BLaER1 (cell line): ENCODE data around the gene DROSHA.

Experiments
- H3K27ac ChIP-seq: shearing (Covaris generic); formaldehyde crosslinking; 2 replicates; pipeline ENCODE4 v1.8.1; 2022
- H3K27me3 ChIP-seq: shearing (Covaris generic); formaldehyde crosslinking; 2 replicates; pipeline ENCODE4 v1.8.1; 2022
- H3K36me3 ChIP-seq: shearing (Covaris generic); formaldehyde crosslinking; 2 replicates; pipeline ENCODE4 v1.8.1; 2022
- H3K4me1 ChIP-seq: shearing (Covaris generic); formaldehyde crosslinking; 2 replicates; pipeline ENCODE4 v1.8.1; 2022
- H3K4me2 ChIP-seq: shearing (Covaris generic); formaldehyde crosslinking; 2 replicates; pipeline ENCODE4 v1.8.1; 2022
- H3K4me3 ChIP-seq: shearing (Covaris generic); formaldehyde crosslinking; 2 replicates; pipeline ENCODE4 v1.8.1; 2022
- H3K9ac ChIP-seq: shearing (Covaris generic); formaldehyde crosslinking; 2 replicates; pipeline ENCODE4 v1.8.1; 2022
- H3K9me3 ChIP-seq: shearing (Covaris generic); formaldehyde crosslinking; 2 replicates; pipeline ENCODE4 v1.8.1; 2022
- H4K20me1 ChIP-seq: shearing (Covaris generic); formaldehyde crosslinking; 2 replicates; pipeline ENCODE4 v1.8.1; 2022
- Cebpa-rat ChIP-seq: shearing (Covaris generic); IDR thresholded peaks from 2 replicates; pipeline ENCODE4 v1.8.1; 2022

Gene DROSHA

GRCh38 chr5:31393126-31393525, 138.8 kb downstream of the DROSHA start:
- Histone ChIP-seq H3K9ac (no peak overlapping the region), H3K27ac (no peak overlapping the region), H3K4me1 (no peaks in the 10 kb centered on the region), H3K4me3 (no peak overlapping the region), H3K4me2 (no peak overlapping the region), H3K27me3 (no peaks in the 10 kb centered on the region), H3K36me3 (no peaks in the 10 kb centered on the region), H4K20me1 (no peaks in the 10 kb centered on the region), H3K9me3 (peaks cover 11% of the 10 kb centered on the region)
- TF ChIP-seq Cebpa-rat, result no peak

- H3K4me2 ChIP-seq, result no peak overlapping the region
- H3K4me1 ChIP-seq, result no peaks in the 10 kb centered on the region
- peaks cover 21% of the 10 kb centered on the region for H3K9me3 ChIP-seq
- no peak for TF ChIP-seq Cebpa-rat
- H3K27ac ChIP-seq, result no peak overlapping the region
- no peak overlapping the region for H3K4me3 ChIP-seq
- H3K36me3 ChIP-seq, result no peaks in the 10 kb centered on the region
- H3K9ac ChIP-seq, result no peak overlapping the region
- H3K27me3 ChIP-seq, result no peaks in the 10 kb centered on the region
- H4K20me1 ChIP-seq, result no peaks in the 10 kb centered on the region
Measured at GRCh38 chr5:31392061-31392460, 139.8 kb downstream of the DROSHA start.

- no peak overlapping the region for H3K27ac ChIP-seq
- no peak for TF ChIP-seq Cebpa-rat
- H3K9me3 ChIP-seq, result peaks cover 22% of the 10 kb centered on the region
Measured at GRCh38 chr5:31390256-31390655, 141.6 kb downstream of the DROSHA start.

GRCh38 chr5:31385774-31386537, 145.9 kb downstream of the DROSHA start:
- Histone ChIP-seq H3K9me3 (peaks cover 22% of the 10 kb centered on the region), H3K4me1 (peaks cover 27% of the 10 kb centered on the region), H4K20me1 (no peaks in the 10 kb centered on the region), H3K27me3 (no peaks in the 10 kb centered on the region), H3K4me3 (no peak overlapping the region), H3K4me2 (no peak overlapping the region), H3K27ac (no peak overlapping the region), H3K9ac (no peak overlapping the region), H3K36me3 (no peaks in the 10 kb centered on the region)
- TF ChIP-seq Cebpa-rat, result no peak

More at GRCh38 chr5:31390256-31390655, 141.6 kb downstream of the DROSHA start:
- Histone ChIP-seq H3K9ac (no peak overlapping the region), H4K20me1 (no peaks in the 10 kb centered on the region), H3K27me3 (no peaks in the 10 kb centered on the region), H3K36me3 (no peaks in the 10 kb centered on the region), H3K4me3 (no peak overlapping the region), H3K4me2 (no peak overlapping the region), H3K4me1 (no peaks in the 10 kb centered on the region)

- TF ChIP-seq Cebpa-rat, result no peak
- no peaks in the 10 kb centered on the region for H3K36me3 ChIP-seq
- no peaks in the 10 kb centered on the region for H4K20me1 ChIP-seq
- no peak overlapping the region for H3K9ac ChIP-seq
- H3K4me1 ChIP-seq, result peaks cover 28% of the 10 kb centered on the region
- H3K4me2 ChIP-seq, result no peak overlapping the region
- no peak overlapping the region for H3K4me3 ChIP-seq
- no peak overlapping the region for H3K27ac ChIP-seq
- peaks cover 17% of the 10 kb centered on the region for H3K9me3 ChIP-seq
- H3K27me3 ChIP-seq, result no peaks in the 10 kb centered on the region
Measured at GRCh38 chr5:31383734-31384133, 148.2 kb downstream of the DROSHA start.

GRCh38 chr5:31382051-31382878, 149.6 kb downstream of the DROSHA start:
- Histone ChIP-seq H3K4me2 (peak overlapping the region; percentile 82), H3K27ac (peak overlapping the region; percentile 24)
- peak; percentile 72; the same call in 1 of the 2 replicates for TF ChIP-seq Cebpa-rat

GRCh38 chr5:31381299-31381698, 150.6 kb downstream of the DROSHA start:
- TF ChIP-seq Cebpa-rat, result 0 out of 2 replicates have a peak, but pooled peaks have one; percentile 23
- Histone ChIP-seq H3K4me3 (peak overlapping the region; percentile 39), H4K20me1 (no peaks in the 10 kb centered on the region), H3K4me1 (peaks cover 28% of the 10 kb centered on the region), H3K9me3 (no peaks in the 10 kb centered on the region), H3K27me3 (no peaks in the 10 kb centered on the region), H3K27ac (peak overlapping the region; percentile 24), H3K4me2 (peak overlapping the region; percentile 82), H3K36me3 (no peaks in the 10 kb centered on the region), H3K9ac (peak overlapping the region; percentile 27; the same call in 1 of the 2 replicates)

More at GRCh38 chr5:31382051-31382878, 149.6 kb downstream of the DROSHA start:
- Histone ChIP-seq H3K4me3 (peak overlapping the region; percentile 39), H4K20me1 (no peaks in the 10 kb centered on the region), H3K36me3 (no peaks in the 10 kb centered on the region), H3K27me3 (no peaks in the 10 kb centered on the region), H3K9ac (peak overlapping the region; percentile 27; the same call in 1 of the 2 replicates), H3K4me1 (peaks cover 28% of the 10 kb centered on the region), H3K9me3 (peaks cover 3% of the 10 kb centered on the region; the same call in 1 of the 2 replicates)

GRCh38 chr5:31380049-31380448, 151.8 kb downstream of the DROSHA start:
- H3K4me2 ChIP-seq, result no peak overlapping the region
- TF ChIP-seq Cebpa-rat, result no peak
- no peaks in the 10 kb centered on the region for H3K36me3 ChIP-seq
- H3K4me3 ChIP-seq, result no peak overlapping the region
- H3K27ac ChIP-seq, result no peak overlapping the region
- no peaks in the 10 kb centered on the region for H3K27me3 ChIP-seq
- H4K20me1 ChIP-seq, result no peaks in the 10 kb centered on the region
- peaks cover 28% of the 10 kb centered on the region for H3K4me1 ChIP-seq
- H3K9ac ChIP-seq, result no peak overlapping the region
- no peaks in the 10 kb centered on the region for H3K9me3 ChIP-seq

GRCh38 chr5:31378838-31379237, 153.1 kb downstream of the DROSHA start:
- no peaks in the 10 kb centered on the region for H3K9me3 ChIP-seq
- no peak overlapping the region for H3K9ac ChIP-seq
- H3K4me3 ChIP-seq, result no peak overlapping the region
- no peak overlapping the region for H3K27ac ChIP-seq
- H4K20me1 ChIP-seq, result no peaks in the 10 kb centered on the region
- H3K27me3 ChIP-seq, result no peaks in the 10 kb centered on the region
- no peak for TF ChIP-seq Cebpa-rat
- no peaks in the 10 kb centered on the region for H3K36me3 ChIP-seq
- no peak overlapping the region for H3K4me2 ChIP-seq
- peaks cover 30% of the 10 kb centered on the region for H3K4me1 ChIP-seq

GRCh38 chr5:31378136-31378535, 153.8 kb downstream of the DROSHA start:
- TF ChIP-seq Cebpa-rat, result no peak
- no peak overlapping the region for H3K27ac ChIP-seq
- H3K36me3 ChIP-seq, result no peaks in the 10 kb centered on the region
- H3K4me3 ChIP-seq, result no peak overlapping the region
- H3K9me3 ChIP-seq, result no peaks in the 10 kb centered on the region
- no peaks in the 10 kb centered on the region for H3K27me3 ChIP-seq
- H3K4me1 ChIP-seq, result peaks cover 31% of the 10 kb centered on the region
- no peak overlapping the region for H3K4me2 ChIP-seq
- H3K9ac ChIP-seq, result no peak overlapping the region
- no peaks in the 10 kb centered on the region for H4K20me1 ChIP-seq
